LNCaP clone FGC (cell line): ENCODE measurements around the gene MSANTD1.

Experiments used
- DNase-seq: peaks from one replicate; pipeline ENCODE4 v3.0.0-alpha.2; 2011; ENCODE audit warnings: low read depth
- H3K4me3 ChIP-seq: 2 replicates; pipeline ENCODE4 v1.5.1; 2011; ENCODE audit warnings: mild to moderate bottlenecking, low read depth, low read length, control low read depth
- TF ChIP-seq, protein P1 (sequence below): IDR thresholded peaks from 2 replicates; pipeline ENCODE4 v1.5.1; 2012; ENCODE audit warnings: mild to moderate bottlenecking; ENCODE audit not compliant: control insufficient read depth, insufficient read depth; ENCODE audit errors: extremely low read depth

Gene MSANTD1

DNA sequence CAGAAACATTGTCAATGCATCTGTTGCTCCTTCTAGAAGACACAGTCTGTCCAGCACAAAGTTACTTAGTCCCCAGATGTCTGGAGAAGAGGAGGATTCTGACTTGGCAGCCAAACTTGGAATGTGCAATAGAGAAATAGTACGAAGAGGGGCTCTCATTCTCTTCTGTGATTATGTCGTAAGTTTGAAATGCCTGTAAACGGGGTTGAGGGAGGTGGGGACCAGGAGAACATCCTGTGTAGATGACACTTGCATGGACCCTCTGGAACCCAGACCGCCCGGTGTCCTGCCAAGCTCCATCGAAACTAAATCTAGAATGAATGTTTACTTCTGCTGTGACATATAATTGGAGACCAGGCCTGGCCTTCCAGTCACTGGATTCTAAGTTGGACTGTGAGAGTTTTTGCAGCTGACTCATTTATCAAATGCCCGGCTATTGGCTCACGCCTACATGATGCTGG lies 45.0 kb upstream of the MSANTD1 start:
- TF ChIP-seq, protein P1, sequence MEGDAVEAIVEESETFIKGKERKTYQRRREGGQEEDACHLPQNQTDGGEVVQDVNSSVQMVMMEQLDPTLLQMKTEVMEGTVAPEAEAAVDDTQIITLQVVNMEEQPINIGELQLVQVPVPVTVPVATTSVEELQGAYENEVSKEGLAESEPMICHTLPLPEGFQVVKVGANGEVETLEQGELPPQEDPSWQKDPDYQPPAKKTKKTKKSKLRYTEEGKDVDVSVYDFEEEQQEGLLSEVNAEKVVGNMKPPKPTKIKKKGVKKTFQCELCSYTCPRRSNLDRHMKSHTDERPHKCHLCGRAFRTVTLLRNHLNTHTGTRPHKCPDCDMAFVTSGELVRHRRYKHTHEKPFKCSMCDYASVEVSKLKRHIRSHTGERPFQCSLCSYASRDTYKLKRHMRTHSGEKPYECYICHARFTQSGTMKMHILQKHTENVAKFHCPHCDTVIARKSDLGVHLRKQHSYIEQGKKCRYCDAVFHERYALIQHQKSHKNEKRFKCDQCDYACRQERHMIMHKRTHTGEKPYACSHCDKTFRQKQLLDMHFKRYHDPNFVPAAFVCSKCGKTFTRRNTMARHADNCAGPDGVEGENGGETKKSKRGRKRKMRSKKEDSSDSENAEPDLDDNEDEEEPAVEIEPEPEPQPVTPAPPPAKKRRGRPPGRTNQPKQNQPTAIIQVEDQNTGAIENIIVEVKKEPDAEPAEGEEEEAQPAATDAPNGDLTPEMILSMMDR: no peak
- DNase-seq: no peak
- H3K4me3 ChIP-seq: no peak overlapping the region

GRCh38 chr4:3205995-3206394 lies 43.0 kb upstream of the MSANTD1 start:
- TF ChIP-seq, protein P1: no peak
- no peak overlapping the region for H3K4me3 ChIP-seq
- no peak for DNase-seq

DNA sequence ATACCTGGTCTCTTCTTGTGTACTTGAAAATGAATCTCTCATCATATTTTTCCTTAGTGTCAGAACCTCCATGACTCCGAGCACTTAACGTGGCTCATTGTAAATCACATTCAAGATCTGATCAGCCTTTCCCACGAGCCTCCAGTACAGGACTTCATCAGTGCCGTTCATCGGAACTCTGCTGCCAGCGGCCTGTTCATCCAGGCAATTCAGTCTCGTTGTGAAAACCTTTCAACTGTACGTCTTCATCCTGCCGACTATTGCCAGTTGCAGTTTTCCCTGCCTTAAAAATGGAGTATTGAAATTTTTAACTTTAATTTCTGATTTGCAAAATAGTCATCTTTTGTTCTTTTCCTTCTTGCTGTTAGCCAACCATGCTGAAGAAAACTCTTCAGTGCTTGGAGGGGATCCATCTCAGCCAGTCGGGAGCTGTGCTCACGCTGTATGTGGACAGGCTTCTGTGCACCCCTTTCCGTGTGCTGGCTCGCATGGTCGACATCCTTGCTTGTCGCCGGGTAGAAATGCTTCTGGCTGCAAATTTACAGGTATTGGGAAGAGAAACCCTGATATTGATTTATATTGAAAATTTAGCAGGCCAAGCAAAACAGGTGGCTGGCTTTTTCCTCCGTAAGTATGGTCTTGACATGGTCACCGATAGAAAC lies 42.4 kb upstream of the MSANTD1 start:
- TF ChIP-seq, protein P1: no peak
- DNase-seq: no peak
- no peak overlapping the region for H3K4me3 ChIP-seq

GRCh38 chr4:3207531-3208037 lies 41.4 kb upstream of the MSANTD1 start:
- no peak overlapping the region for H3K4me3 ChIP-seq
- TF ChIP-seq, protein P1: no peak
- no peak for DNase-seq

DNA sequence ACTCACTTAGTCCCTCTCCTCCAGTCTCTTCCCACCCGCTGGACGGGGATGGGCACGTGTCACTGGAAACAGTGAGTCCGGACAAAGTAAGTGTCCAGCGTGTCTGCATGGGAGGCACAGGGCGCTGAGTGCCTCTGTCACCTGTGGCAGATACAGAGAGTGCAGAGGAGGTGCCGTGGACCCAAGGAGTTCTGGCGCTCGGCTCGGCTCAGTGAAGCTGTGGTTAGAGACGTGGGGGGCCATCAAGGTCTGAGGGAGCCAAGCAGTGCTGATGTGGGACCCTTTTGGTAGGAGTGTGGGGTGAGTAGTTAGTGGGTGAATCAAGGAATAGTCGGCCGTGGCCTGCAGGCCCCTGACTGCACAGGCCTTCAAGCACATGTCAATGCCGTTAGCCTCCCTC lies 40.1 kb upstream of the MSANTD1 start:
- DNase-seq: no peak
- TF ChIP-seq, protein P1: no peak

DNA sequence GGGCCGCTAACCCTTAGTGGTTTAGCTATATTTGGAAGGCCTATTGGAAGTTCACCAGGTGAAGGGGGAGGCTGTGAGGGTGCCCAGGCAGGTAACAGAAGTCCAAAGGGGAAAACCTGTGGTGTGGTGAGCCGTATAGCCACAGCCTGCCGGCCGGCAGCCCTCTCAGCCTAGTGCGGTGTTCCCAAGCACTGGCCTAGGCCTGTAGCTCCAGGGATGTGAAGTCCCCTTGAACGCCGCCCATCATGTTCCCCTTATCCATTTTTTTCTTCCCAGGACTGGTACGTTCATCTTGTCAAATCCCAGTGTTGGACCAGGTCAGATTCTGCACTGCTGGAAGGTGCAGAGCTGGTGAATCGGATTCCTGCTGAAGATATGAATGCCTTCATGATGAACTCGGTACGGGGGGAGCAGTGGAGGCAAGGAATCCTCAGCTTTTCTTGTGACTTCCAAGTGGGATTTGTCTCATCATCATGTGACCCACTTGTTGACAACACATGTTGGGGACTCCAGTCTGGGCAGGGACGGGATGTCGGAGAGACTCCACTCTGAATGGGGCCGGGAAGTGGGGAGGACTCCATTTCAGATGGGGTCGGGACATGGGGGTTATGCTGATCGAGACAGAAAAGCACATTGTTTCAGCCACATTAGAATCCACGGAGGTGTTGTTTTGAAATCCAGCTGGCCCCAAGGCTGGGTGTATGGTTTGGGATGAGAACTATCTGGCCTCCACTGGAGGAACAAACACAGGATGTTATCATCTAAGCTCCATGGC lies 39.2 kb upstream of the MSANTD1 start:
- TF ChIP-seq, protein P1: no peak
- no peak for DNase-seq
- H3K4me3 ChIP-seq: no peak overlapping the region

More for the DNA sequence above, 40.1 kb upstream of the MSANTD1 start:
- no peak overlapping the region for H3K4me3 ChIP-seq
